CD4-positive, CD25-positive, alpha-beta regulatory T cell (primary cell): ENCODE measurements around the gene CDON. TPM values are rescaled to one million over a fixed set of nuclear protein-coding genes. Genes with fewer than 3 reads are reported as not detected.
A peak's percentile ranks its signal among the peaks of the same experiment; 100 is the strongest.
"Not testable (repeated sequence)": the region's sequence is repeated elsewhere in the genome, so short reads cannot be mapped to it uniquely, and the experiment has no call there.

Experiments
- ATAC-seq, 2 donors: fragments of 150-1000 bp; cut with Tn5 transposase; one replicate each; pipeline ENCODE4 v1.10.0; 2021; ENCODE audit warnings: low read depth in 2 of 2, moderate number of reproducible peaks in 2 of 2, moderate library complexity in 1 of 2
- DNase-seq, 3 donors: peaks; one replicate each; pipeline versions ENCODE4 v3.0.0 to v3.0.0-alpha.2; 2012 to 2022; ENCODE audit warnings: mixed read lengths in 1 of 3
- H3K27ac ChIP-seq: one replicate; pipeline ENCODE4 v1.7.0; 2013; ENCODE audit warnings: mild to moderate bottlenecking, low read length; ENCODE audit not compliant: insufficient read depth, poor library complexity, severe bottlenecking
- H3K27me3 ChIP-seq: one replicate; pipeline ENCODE4 v1.7.0; 2013; ENCODE audit warnings: low read length; ENCODE audit not compliant: control insufficient read depth, insufficient read depth
- H3K36me3 ChIP-seq: one replicate; pipeline ENCODE4 v1.7.0; 2013; ENCODE audit warnings: mild to moderate bottlenecking, low read length, moderate library complexity; ENCODE audit not compliant: control insufficient read depth, insufficient read depth
- H3K4me1 ChIP-seq: 2 replicates; pipeline ENCODE4 v1.7.0; 2013; ENCODE audit warnings: mild to moderate bottlenecking, low read length; ENCODE audit not compliant: insufficient read depth, control insufficient read depth, poor library complexity, severe bottlenecking
- H3K4me3 ChIP-seq: one replicate; pipeline ENCODE4 v1.7.0; 2013; ENCODE audit warnings: low read depth, mild to moderate bottlenecking, low read length, moderate library complexity
- H3K9me3 ChIP-seq, 2 experiments: 1 replicate in 1 of 2; 2 replicates in 1 of 2; pipeline ENCODE4 v1.7.0; 2013; ENCODE audit warnings: low read length in 2 of 2, mild to moderate bottlenecking in 1 of 2, moderate library complexity in 1 of 2; ENCODE audit not compliant: control insufficient read depth in 2 of 2
- H3K27ac Mint-ChIP-seq, 3 donors: one replicate each; pipeline ENCODE4 v1.8.0; 2020 to 2022; ENCODE audit warnings: mild to moderate bottlenecking in 3 of 3, mixed read lengths in 3 of 3, moderate library complexity in 2 of 3
- H3K27me3 Mint-ChIP-seq: one replicate; pipeline ENCODE4 v1.8.0; 2022; ENCODE audit warnings: mild to moderate bottlenecking, mixed read lengths
- H3K36me3 Mint-ChIP-seq: one replicate; pipeline ENCODE4 v1.8.0; 2020; ENCODE audit warnings: mixed read lengths
- H3K4me1 Mint-ChIP-seq, 4 donors: one replicate each; pipeline ENCODE4 v1.8.0; 2020 to 2022; ENCODE audit warnings: mixed read lengths in 4 of 4, mild to moderate bottlenecking in 1 of 4
- H3K4me3 Mint-ChIP-seq, 4 donors: one replicate each; pipeline ENCODE4 v1.8.0; 2020 to 2022; ENCODE audit warnings: mild to moderate bottlenecking in 4 of 4, mixed read lengths in 4 of 4, moderate library complexity in 3 of 4
- H3K9me3 Mint-ChIP-seq, 7 donors: one replicate each; pipeline ENCODE4 v1.8.0; 2020 to 2022; ENCODE audit warnings: mixed read lengths in 7 of 7, mild to moderate bottlenecking in 3 of 7, moderate library complexity in 2 of 7
- polyA plus RNA-seq, 4 donors: library from polyadenylated mRNA; unstranded; fragments of 300-500 nt; fragmentation: Illumina TruSeq; gene quantifications; one replicate each; pipeline ENCODE4 v1.2.3, GENCODE V29; 2021
- total RNA-seq: library from RNA; stranded (reverse); gene quantifications from one replicate; pipeline ENCODE4 v1.2.3, GENCODE V29; 2022

The CDON gene
- total and polyA plus RNA-seq, 5 donors from 2014 or later: 0.10 to 2.1 (median 0.87) TPM; not detected in 1

DNA sequence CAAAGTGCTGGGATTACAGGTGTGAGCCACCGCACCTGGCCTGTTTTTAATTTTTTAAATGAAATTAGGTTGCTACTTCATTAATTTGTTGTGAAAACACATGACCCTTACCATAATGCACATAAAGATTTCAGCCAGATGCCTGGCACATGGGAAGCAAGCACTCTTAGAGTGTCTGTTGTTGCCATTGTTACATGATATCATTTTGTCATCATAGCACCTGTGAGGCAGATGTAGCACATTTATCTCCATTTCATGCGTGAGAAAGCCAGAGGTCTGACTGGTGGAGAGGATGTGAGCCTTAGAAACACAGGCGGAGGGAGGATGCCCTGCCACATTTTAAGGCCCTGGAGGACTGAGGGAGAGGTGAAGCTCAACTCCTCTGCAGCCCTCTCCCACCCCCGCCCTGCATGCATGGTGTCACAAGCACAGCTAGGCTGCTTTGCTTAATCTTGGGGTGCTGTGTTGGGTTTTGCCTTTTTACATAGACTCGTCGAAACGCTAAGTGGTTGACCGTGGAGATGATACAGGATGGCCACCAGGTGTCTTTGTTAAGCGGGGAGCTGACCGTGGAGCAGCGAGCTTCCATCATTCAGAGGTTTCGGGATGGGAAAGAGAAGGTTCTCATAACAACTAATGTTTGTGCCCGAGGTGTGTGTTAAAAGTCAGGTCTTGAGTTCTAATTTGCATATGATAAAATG, 144.4 kb downstream of the CDON start:
- no peak overlapping the region for H3K27ac ChIP-seq
- ATAC-seq (no peak), DNase-seq (no peak)
- Mint-ChIP-seq H3K27ac (no peak overlapping the region), H3K36me3 (no peaks in the 10 kb centered on the region), H3K9me3 (peaks cover 0 to 2% (median 0%) of the 10 kb centered on the region in 7 donors), H3K27me3 (peaks cover 25% of the 10 kb centered on the region), H3K4me3 (no peak overlapping the region), H3K4me1 (peaks cover 0 to 4% (median 0%) of the 10 kb centered on the region in 4 donors)
- no peaks in the 10 kb centered on the region for H3K36me3 ChIP-seq
- H3K9me3 ChIP-seq: no peaks in the 10 kb centered on the region
- H3K27me3 ChIP-seq: peaks cover 20% of the 10 kb centered on the region
- H3K4me1 ChIP-seq: no peaks in the 10 kb centered on the region
- no peak overlapping the region for H3K4me3 ChIP-seq

DNA sequence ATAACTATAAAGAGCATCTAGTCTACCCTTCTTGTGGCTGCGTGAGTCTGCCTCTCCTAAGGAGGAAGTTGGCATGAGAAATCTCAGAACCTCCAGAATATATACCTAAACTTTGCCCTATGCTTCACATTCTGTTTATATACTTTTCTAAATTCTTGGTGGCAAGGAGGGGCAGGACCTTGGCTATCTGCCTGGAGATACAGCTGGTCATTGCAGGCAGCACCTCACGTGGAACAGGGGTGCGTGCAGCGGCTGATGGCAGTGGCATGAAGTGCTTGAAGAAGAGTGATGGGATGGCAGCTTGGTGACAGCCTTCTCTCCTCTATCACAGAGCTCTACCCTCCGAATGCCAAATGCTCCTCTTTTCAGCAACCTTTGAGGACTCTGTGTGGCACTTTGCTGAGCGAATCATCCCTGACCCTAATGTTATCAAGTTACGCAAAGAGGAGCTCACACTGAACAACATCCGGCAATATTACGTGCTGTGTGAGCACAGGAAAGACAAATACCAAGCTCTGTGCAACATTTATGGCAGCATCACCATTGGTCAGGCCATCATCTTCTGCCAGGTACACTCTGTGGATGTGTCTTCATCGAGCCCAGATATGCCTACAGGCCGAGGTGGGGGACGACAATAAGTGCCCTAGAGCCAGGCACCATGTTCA, 145.9 kb downstream of the CDON start:
- DNase-seq (no peak), ATAC-seq (no peak)
- Histone ChIP-seq H3K4me1 (no peaks in the 10 kb centered on the region), H3K27me3 (peaks cover 20% of the 10 kb centered on the region), H3K9me3 (no peaks in the 10 kb centered on the region), H3K27ac (no peak overlapping the region), H3K36me3 (no peaks in the 10 kb centered on the region), H3K4me3 (no peak overlapping the region)
- no peaks in the 10 kb centered on the region for H3K36me3 Mint-ChIP-seq
- no peak overlapping the region for H3K27ac Mint-ChIP-seq
- peaks cover 24% of the 10 kb centered on the region for H3K27me3 Mint-ChIP-seq
- peaks cover 0 to 4% (median 0%) of the 10 kb centered on the region in 7 donors for H3K9me3 Mint-ChIP-seq
- H3K4me1 Mint-ChIP-seq: no peaks in the 10 kb centered on the region
- no peak overlapping the region for H3K4me3 Mint-ChIP-seq

DNA sequence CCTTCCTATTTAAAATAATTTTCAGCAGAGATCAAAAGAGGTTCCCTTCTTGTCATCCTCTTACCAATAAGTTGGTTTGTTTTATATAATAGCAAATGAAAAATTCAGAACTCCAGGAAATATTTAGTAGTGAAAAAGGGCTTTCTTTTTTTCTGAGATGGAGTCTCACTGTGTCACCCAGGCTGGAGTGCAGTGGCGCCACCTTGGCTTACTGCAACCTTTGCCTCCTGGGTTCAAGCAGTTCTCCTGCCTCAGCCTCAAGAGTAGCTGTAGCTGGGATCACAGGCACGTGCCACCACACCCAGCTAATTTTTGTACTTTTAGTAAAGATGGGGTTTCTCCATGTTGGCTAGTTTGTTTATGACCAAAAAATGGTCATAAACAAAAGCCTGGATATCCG, 148.1 kb downstream of the CDON start:
- not testable (repeated sequence) for H3K4me1 Mint-ChIP-seq, H3K36me3 Mint-ChIP-seq, H3K9me3 ChIP-seq, ATAC-seq, H3K36me3 ChIP-seq, H3K27ac ChIP-seq, H3K27ac Mint-ChIP-seq, H3K9me3 Mint-ChIP-seq, H3K4me1 ChIP-seq, H3K4me3 ChIP-seq, H3K4me3 Mint-ChIP-seq, DNase-seq
- peaks cover 23% of the 10 kb centered on the region for H3K27me3 ChIP-seq
- peaks cover 42% of the 10 kb centered on the region for H3K27me3 Mint-ChIP-seq

DNA sequence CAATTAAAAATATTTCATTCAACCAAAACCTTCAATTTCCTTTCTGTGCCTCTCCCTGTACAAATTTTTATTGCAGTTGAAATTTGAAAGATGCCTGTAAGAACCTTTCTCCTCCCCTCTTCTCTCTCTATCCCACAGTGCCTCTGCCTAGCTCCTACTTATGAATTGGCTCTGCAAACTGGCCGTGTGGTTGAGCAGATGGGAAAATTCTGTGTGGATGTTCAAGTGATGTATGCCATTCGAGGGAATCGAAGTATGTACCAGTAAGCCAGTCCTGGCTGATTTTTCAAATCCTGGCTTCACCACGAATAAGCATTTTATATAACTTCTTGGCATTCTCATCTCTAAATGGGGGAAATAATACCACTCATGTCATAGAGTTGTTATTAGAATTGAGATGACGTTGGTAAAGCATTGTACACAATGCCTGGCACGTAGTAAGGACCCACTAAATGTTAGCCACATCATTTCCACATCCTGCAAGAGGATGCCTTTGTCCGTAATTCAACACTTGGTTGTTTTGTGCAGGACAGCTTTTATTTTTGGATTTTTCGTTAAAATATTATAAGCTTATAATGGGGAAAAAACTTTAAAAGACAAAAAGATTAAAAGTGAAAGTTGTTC, 152.3 kb downstream of the CDON start:
- Mint-ChIP-seq H3K36me3 (no peaks in the 10 kb centered on the region), H3K4me3 (peak overlapping the region in 1 of 4 donors; percentile 49), H3K27me3 (peaks cover 60% of the 10 kb centered on the region), H3K27ac (no peak overlapping the region), H3K4me1 (peaks cover 0 to 5% (median 0%) of the 10 kb centered on the region in 4 donors), H3K9me3 (peaks cover 0 to 3% (median 0%) of the 10 kb centered on the region in 7 donors)
- Histone ChIP-seq H3K4me3 (no peak overlapping the region), H3K27me3 (peaks cover 25% of the 10 kb centered on the region), H3K4me1 (no peaks in the 10 kb centered on the region), H3K36me3 (no peaks in the 10 kb centered on the region), H3K9me3 (no peaks in the 10 kb centered on the region), H3K27ac (no peak overlapping the region)
- DNase-seq (no peak), ATAC-seq (no peak)

Other genes with a start within 250 kb of the CDON start
- not detected for gene PATE4, start 229.6 kb downstream of the CDON start, total RNA-seq
- not detected for gene PATE4, start 229.6 kb downstream of the CDON start, polyA plus RNA-seq
- gene HYLS1, start 175.2 kb downstream of the CDON start, total RNA-seq: 3.1 TPM
- gene HYLS1, start 175.2 kb downstream of the CDON start, polyA plus RNA-seq: 10 to 100 TPM in 3 of 4 donors, 1 to 10 TPM in 1; 6.7 to 13.3 (median 11.8) TPM
- gene PUS3, start 159.7 kb downstream of the CDON start, total RNA-seq: 4.8 TPM
- 10 to 100 TPM; 11.0 to 15.1 (median 14.4) TPM for gene PUS3, start 159.7 kb downstream of the CDON start, polyA plus RNA-seq
- not detected for gene DDX25, start 158.4 kb downstream of the CDON start, total RNA-seq
- not detected for gene DDX25, start 158.4 kb downstream of the CDON start, polyA plus RNA-seq
- not detected for gene VSIG10L2, start 116.8 kb downstream of the CDON start, total RNA-seq
- not detected for gene VSIG10L2, start 116.8 kb downstream of the CDON start, polyA plus RNA-seq
- 34.8 TPM for gene RPUSD4, start 148.8 kb upstream of the CDON start, total RNA-seq
- gene RPUSD4, start 148.8 kb upstream of the CDON start, polyA plus RNA-seq: 10 to 100 TPM; 20.0 to 28.1 (median 24.7) TPM
- 4.4 TPM for gene FAM118B, start 148.9 kb upstream of the CDON start, total RNA-seq
- 10 to 100 TPM; 11.0 to 17.0 (median 16.8) TPM for gene FAM118B, start 148.9 kb upstream of the CDON start, polyA plus RNA-seq
- gene SRPRA, start 206.0 kb upstream of the CDON start, total RNA-seq: 182 TPM
- gene SRPRA, start 206.0 kb upstream of the CDON start, polyA plus RNA-seq: 100 to 1,000 TPM in 2 of 4 donors, 10 to 100 TPM in 2; 91.1 to 108 (median 97.2) TPM
- gene FOXRED1, start 206.3 kb upstream of the CDON start, total RNA-seq: 33.3 TPM
- gene FOXRED1, start 206.3 kb upstream of the CDON start, polyA plus RNA-seq: 10 to 100 TPM; 13.9 to 20.8 (median 18.7) TPM
- 15.5 TPM for gene TIRAP, start 220.2 kb upstream of the CDON start, total RNA-seq
- gene TIRAP, start 220.2 kb upstream of the CDON start, polyA plus RNA-seq: 10 to 100 TPM in 1 of 4 donors, 1 to 10 TPM in 3; 8.1 to 11.3 (median 8.9) TPM
- gene DCPS, start 241.2 kb upstream of the CDON start, total RNA-seq: 18.1 TPM
- gene DCPS, start 241.2 kb upstream of the CDON start, polyA plus RNA-seq: 10 to 100 TPM; 42.3 to 57.6 (median 49.7) TPM